Measurements from ENCODE around the gene EXTL2. TPM values are rescaled to one million over a fixed set of nuclear protein-coding genes. Genes with fewer than 3 reads are reported as not detected.

EXTL2 gene
- total RNA-seq, 1 experiment from 2014 or later = 37.9 TPM

DNA sequence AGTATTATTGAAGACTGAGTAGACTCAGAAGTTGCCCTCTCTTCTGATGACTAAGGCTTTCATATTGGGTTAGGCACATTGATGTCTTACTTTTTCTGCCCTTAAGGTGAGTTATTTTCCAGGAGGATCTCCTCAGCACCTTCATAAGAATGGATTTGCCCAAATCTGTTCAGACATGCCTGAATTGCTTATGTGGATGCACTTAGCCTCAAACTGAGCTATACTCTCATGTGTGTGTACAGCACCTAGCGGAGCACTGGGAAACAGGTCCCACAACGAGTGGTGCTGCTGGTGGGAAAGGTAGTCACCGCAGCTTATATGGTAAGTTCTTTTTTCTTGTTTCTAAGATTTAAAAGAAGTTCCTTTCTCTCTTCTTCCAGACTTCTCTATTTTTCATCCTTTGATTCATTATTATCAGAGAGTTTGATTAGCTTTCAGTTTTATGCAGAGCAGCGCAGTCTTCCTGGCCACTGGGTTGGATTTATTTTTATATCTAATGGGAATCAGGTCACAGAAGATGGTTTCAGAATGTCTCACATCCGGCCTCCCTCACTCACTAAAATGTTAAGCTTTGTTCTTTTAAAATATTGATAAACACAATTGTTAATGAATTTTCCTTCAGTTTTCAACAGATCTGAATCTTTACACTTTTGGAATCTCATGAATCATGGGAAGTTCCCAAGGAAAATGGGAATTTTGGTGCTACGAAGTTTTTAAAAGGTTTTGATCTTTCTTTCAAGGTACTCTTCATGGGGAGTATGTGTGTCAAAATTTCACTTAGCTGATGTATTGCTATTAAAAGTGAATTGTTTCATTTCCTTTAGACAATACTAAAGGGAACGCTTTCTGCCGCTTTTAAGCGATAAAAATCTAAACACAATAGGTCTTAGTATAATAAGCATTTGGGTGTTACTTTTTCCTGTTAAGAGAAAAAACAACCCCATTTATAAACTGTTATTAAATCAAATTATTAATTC lies 58.5 kb downstream of the EXTL2 start:
- no peak overlapping the region for H4K91ac ChIP-seq (ENCODE audit: insufficient read length, low read depth, low read length)
- no peak overlapping the region for H3K56ac ChIP-seq (ENCODE audit: insufficient read length, low read depth, low read length)
- H3K23me2 ChIP-seq (ENCODE audit: insufficient read length, low read depth, low read length, poor library complexity, severe bottlenecking) = no peaks in the 10 kb centered on the region
- no peak overlapping the region for H3K23ac ChIP-seq (ENCODE audit: insufficient read length, low read depth, low read length)
- H3K79me2 ChIP-seq (ENCODE audit: insufficient read depth, low read length) = peaks cover 2% of the 10 kb centered on the region; the same call in 1 of the 2 replicates
- H2BK15ac ChIP-seq (ENCODE audit: low read depth, low read length) = no peak overlapping the region
- H2BK120ac ChIP-seq (ENCODE audit: low read depth, low read length, poor library complexity, severe bottlenecking) = no peak overlapping the region
- H4K8ac ChIP-seq (replicated peaks; ENCODE audit: insufficient read length, low read depth, low read length) = no peak overlapping the region
- no peak for DNase-seq
- H3K4me1 ChIP-seq (ENCODE audit: insufficient read depth, low read length) = no peaks in the 10 kb centered on the region
- H3K36me3 Mint-ChIP-seq (ENCODE audit: insufficient read depth in 1 of 3, low read depth in 3 of 3) = 0 out of 7 replicates have a peak, but pooled peaks cover 0 to 3% (median 0%) of the 10 kb centered on the region in 3 experiments
- H3K27ac ChIP-seq (ENCODE audit: insufficient read length, low read depth, low read length) = no peak overlapping the region
- H3K9ac ChIP-seq (ENCODE audit: extremely low read depth, insufficient read length, low read length) = no peak overlapping the region
- peaks cover 7 to 10% of the 10 kb centered on the region in 2 experiments; a peak in 3 of 5 replicates for H3K9me3 Mint-ChIP-seq
- no CpG with 5 or more reads among the region's 9 CpGs for WGBS (ENCODE audit: extremely low coverage, insufficient read length, low lambda C conversion rate)
- H3K27me3 ChIP-seq (ENCODE audit: insufficient read depth, low read length) = no peaks in the 10 kb centered on the region
- no peak overlapping the region for H3K4me3 Mint-ChIP-seq
- no peak overlapping the region for H3K27ac Mint-ChIP-seq
- no peaks in the 10 kb centered on the region for H4K20me1 ChIP-seq (ENCODE audit: control insufficient read depth, insufficient read depth, insufficient read length)
- no peaks in the 10 kb centered on the region for H3K9me3 ChIP-seq (ENCODE audit: control insufficient read depth, low read depth, low read length)
- no peak overlapping the region for H3K14ac ChIP-seq (ENCODE audit: insufficient read depth, low read length)
- no peak overlapping the region for H2BK12ac ChIP-seq (ENCODE audit: insufficient read length, low read depth, low read length)
- peaks cover 2% of the 10 kb centered on the region; the same call in 1 of the 2 replicates for H3K27me3 Mint-ChIP-seq (ENCODE audit: low read depth)
- no peak overlapping the region for H3T11ph ChIP-seq (ENCODE audit: low read length)
- no peak overlapping the region for H2AFZ ChIP-seq (ENCODE audit: low read length)
- H4K5ac ChIP-seq (ENCODE audit: insufficient read length, low read depth, low read length) = no peak overlapping the region
- no peak overlapping the region for H2AK5ac ChIP-seq (ENCODE audit: insufficient read length, low read length)
- no peak overlapping the region for H3K18ac ChIP-seq (ENCODE audit: insufficient read length, low read depth, low read length)
- peaks cover 11 to 14% of the 10 kb centered on the region in 2 experiments for H3K4me1 Mint-ChIP-seq
- no peak overlapping the region for H2BK5ac ChIP-seq (ENCODE audit: insufficient read length, low read length)
- H3K4ac ChIP-seq (ENCODE audit: low read depth, low read length) = no peak overlapping the region
- no peak overlapping the region for H3K4me2 ChIP-seq (ENCODE audit: insufficient read depth, insufficient read length, low read length)
- no peaks in the 10 kb centered on the region for H3K79me1 ChIP-seq (ENCODE audit: insufficient read depth, low read depth, low read length, poor library complexity, severe bottlenecking)
- TF ChIP-seq, protein P1, sequence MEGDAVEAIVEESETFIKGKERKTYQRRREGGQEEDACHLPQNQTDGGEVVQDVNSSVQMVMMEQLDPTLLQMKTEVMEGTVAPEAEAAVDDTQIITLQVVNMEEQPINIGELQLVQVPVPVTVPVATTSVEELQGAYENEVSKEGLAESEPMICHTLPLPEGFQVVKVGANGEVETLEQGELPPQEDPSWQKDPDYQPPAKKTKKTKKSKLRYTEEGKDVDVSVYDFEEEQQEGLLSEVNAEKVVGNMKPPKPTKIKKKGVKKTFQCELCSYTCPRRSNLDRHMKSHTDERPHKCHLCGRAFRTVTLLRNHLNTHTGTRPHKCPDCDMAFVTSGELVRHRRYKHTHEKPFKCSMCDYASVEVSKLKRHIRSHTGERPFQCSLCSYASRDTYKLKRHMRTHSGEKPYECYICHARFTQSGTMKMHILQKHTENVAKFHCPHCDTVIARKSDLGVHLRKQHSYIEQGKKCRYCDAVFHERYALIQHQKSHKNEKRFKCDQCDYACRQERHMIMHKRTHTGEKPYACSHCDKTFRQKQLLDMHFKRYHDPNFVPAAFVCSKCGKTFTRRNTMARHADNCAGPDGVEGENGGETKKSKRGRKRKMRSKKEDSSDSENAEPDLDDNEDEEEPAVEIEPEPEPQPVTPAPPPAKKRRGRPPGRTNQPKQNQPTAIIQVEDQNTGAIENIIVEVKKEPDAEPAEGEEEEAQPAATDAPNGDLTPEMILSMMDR (conservative IDR thresholded peaks at IDR 0.05) = no peak
- H2BK20ac ChIP-seq (ENCODE audit: low read depth, low read length, poor library complexity, severe bottlenecking) = no peak overlapping the region
